ENCODE data around the gene NRG3. TPM values are rescaled to one million over a fixed set of nuclear protein-coding genes. Genes with fewer than 3 reads are reported as not detected.

Gene NRG3
- total RNA-seq, 2 donors from 2014 or later, result 1.7 to 2.3 TPM

DNA sequence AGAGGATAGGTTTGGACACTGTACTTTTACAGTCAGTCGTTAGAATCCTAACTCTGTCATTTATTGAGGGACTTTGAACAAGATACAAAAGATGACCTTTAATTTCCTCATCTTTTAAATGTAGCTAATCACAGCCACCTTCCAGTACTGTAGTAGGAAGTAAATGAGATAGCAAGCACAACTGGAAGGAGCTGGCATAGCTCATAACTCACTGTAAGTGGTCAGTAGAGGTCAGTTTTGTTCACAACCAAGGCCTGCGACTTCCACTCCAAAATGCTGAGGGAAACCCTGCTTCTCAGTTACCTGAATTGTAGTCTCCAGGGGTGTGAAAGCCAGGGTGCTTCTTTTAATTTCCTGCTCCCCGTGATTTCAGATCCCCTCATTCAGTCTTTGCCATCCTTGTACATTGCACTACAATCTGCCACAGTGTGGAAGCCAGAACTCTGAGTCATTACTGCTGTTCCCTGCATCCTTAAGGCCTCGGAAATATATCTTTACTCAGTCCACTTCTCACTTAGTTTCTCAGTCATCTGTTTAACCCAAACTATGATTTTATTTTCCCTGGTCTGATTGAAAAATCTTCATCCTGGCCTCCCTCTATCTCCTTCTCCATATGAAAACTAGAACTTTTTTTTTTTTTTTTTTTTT is 361.2 kb downstream of the NRG3 start:
- TF ChIP-seq, protein P1, sequence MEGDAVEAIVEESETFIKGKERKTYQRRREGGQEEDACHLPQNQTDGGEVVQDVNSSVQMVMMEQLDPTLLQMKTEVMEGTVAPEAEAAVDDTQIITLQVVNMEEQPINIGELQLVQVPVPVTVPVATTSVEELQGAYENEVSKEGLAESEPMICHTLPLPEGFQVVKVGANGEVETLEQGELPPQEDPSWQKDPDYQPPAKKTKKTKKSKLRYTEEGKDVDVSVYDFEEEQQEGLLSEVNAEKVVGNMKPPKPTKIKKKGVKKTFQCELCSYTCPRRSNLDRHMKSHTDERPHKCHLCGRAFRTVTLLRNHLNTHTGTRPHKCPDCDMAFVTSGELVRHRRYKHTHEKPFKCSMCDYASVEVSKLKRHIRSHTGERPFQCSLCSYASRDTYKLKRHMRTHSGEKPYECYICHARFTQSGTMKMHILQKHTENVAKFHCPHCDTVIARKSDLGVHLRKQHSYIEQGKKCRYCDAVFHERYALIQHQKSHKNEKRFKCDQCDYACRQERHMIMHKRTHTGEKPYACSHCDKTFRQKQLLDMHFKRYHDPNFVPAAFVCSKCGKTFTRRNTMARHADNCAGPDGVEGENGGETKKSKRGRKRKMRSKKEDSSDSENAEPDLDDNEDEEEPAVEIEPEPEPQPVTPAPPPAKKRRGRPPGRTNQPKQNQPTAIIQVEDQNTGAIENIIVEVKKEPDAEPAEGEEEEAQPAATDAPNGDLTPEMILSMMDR (conservative IDR thresholded peaks at IDR 0.05), result no peak
- peaks cover 1% of the 10 kb centered on the region for H3K9me3 Mint-ChIP-seq

DNA sequence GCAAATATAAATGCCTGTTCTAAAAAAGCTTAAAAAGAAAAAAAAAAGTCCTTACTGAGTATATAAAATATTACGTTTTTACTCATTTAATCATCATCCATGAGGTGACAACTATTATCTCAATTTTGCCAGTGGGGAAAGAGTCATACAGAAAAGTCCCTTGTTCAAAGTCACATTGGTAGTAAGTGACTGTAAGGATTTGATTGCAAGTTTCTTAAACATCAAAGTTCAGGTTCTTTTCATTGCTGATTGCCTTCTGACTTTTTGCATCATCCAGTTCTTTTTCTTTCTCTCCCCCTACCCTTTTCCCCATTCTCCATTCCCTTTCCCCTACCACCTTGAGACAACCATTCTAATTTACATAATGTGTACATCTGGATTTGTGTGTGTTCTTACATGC is 363.3 kb downstream of the NRG3 start:
- H3K9me3 Mint-ChIP-seq, result no peaks in the 10 kb centered on the region
- Histone ChIP-seq H3K27ac (ENCODE audit: low read depth, low read length) (no peak overlapping the region), H3K36me3 (ENCODE audit: control insufficient read depth, insufficient read depth, low read length) (no peaks in the 10 kb centered on the region), H3K9ac (ENCODE audit: extremely low read depth, low read length, poor library complexity, severe bottlenecking) (no peak overlapping the region), H3K4me3 (ENCODE audit: low read length) (no peak overlapping the region), H3K27me3 (ENCODE audit: control insufficient read depth, insufficient read depth, low read length, poor library complexity, severe bottlenecking) (no peaks in the 10 kb centered on the region), H3K4me1 (ENCODE audit: control insufficient read depth, insufficient read depth, low read length) (no peaks in the 10 kb centered on the region), H3K9me3 (ENCODE audit: control insufficient read depth, low read length) (peaks cover 6% of the 10 kb centered on the region)
- H3K36me3 Mint-ChIP-seq (ENCODE audit: low read depth), result no peaks in the 10 kb centered on the region
- peaks cover 7% of the 10 kb centered on the region for H3K4me1 Mint-ChIP-seq
- WGBS, 2 experiments (ENCODE audit: insufficient coverage in 1 of 2, insufficient read length in 1 of 2), result no CpG with 5 or more reads among the region's 1 CpG
- no peak overlapping the region for H3K27ac Mint-ChIP-seq
- DNase-seq, result no peak
- H3K4me3 Mint-ChIP-seq, result no peak overlapping the region
- TF ChIP-seq, protein P1 (conservative IDR thresholded peaks at IDR 0.05), result no peak
- H3K27me3 Mint-ChIP-seq (ENCODE audit: insufficient read depth), result peaks cover 2% of the 10 kb centered on the region

More for the DNA sequence above, 361.2 kb downstream of the NRG3 start:
- Histone ChIP-seq H3K4me1 (ENCODE audit: control insufficient read depth, insufficient read depth, low read length) (no peaks in the 10 kb centered on the region), H3K27ac (ENCODE audit: low read depth, low read length) (no peak overlapping the region), H3K9ac (ENCODE audit: extremely low read depth, low read length, poor library complexity, severe bottlenecking) (no peak overlapping the region), H3K27me3 (ENCODE audit: control insufficient read depth, insufficient read depth, low read length, poor library complexity, severe bottlenecking) (no peaks in the 10 kb centered on the region), H3K36me3 (ENCODE audit: control insufficient read depth, insufficient read depth, low read length) (no peaks in the 10 kb centered on the region), H3K9me3 (ENCODE audit: control insufficient read depth, low read length) (no peaks in the 10 kb centered on the region), H3K4me3 (ENCODE audit: low read length) (no peak overlapping the region)
- Mint-ChIP-seq H3K4me3 (no peak overlapping the region), H3K27me3 (ENCODE audit: insufficient read depth) (no peaks in the 10 kb centered on the region), H3K27ac (no peak overlapping the region), H3K4me1 (no peaks in the 10 kb centered on the region), H3K36me3 (ENCODE audit: low read depth) (no peaks in the 10 kb centered on the region)
- DNase-seq, result no peak
- WGBS, 2 experiments (ENCODE audit: insufficient coverage in 1 of 2, insufficient read length in 1 of 2), result 81 to 87% methylated on average over 3 to 4 of the region's 4 CpGs

DNA sequence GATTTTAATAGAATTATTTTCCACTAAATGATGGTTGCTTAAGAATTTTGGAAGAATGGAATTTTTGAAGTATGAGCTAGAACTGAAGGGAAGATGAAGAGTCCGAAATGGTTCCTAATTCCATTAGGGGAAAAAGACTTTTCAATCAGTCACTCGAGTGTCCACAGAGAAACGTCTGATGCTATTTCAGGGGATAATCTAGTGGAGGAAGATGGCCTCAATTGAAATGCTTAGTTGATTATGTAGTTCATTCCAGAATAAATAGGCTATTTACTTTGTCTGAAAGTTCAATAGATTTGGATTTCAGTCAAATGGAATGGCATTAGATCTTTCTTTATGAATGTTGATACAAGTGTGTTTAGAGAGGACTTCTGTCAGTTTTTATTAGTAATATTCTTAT is 365.4 kb downstream of the NRG3 start:
- WGBS, 2 experiments (ENCODE audit: insufficient coverage in 1 of 2, insufficient read length in 1 of 2), result 87 to 100% methylated on average over 3 of the region's 3 CpGs
- DNase-seq, result no peak
- Histone ChIP-seq H3K9ac (ENCODE audit: extremely low read depth, low read length, poor library complexity, severe bottlenecking) (no peak overlapping the region), H3K4me1 (ENCODE audit: control insufficient read depth, insufficient read depth, low read length) (peaks cover 4% of the 10 kb centered on the region), H3K36me3 (ENCODE audit: control insufficient read depth, insufficient read depth, low read length) (no peaks in the 10 kb centered on the region), H3K27ac (ENCODE audit: low read depth, low read length) (no peak overlapping the region), H3K4me3 (ENCODE audit: low read length) (no peak overlapping the region), H3K9me3 (ENCODE audit: control insufficient read depth, low read length) (peaks cover 18% of the 10 kb centered on the region), H3K27me3 (ENCODE audit: control insufficient read depth, insufficient read depth, low read length, poor library complexity, severe bottlenecking) (no peaks in the 10 kb centered on the region)
- Mint-ChIP-seq H3K36me3 (ENCODE audit: low read depth) (no peaks in the 10 kb centered on the region), H3K4me1 (peaks cover 12% of the 10 kb centered on the region), H3K27ac (no peak overlapping the region), H3K9me3 (peaks cover 1% of the 10 kb centered on the region), H3K4me3 (no peak overlapping the region), H3K27me3 (ENCODE audit: insufficient read depth) (peaks cover 4% of the 10 kb centered on the region)
- TF ChIP-seq, protein P1 (conservative IDR thresholded peaks at IDR 0.05), result no peak

Data from endodermal cell (in vitro differentiated cells).